HUDEP-2 (cell line): ENCODE measurements around the gene CX3CR1.
"Not testable (repeated sequence)": the region's sequence is repeated elsewhere in the genome, so short reads cannot be mapped to it uniquely, and the experiment has no call there.

Source experiments
- DNase-seq, 76 experiments: peaks; one replicate each; lab custom pipeline; 2025; ENCODE audit not compliant: unreplicated experiment in 76 of 76; lab: John Stamatoyannopoulos, UW

Gene CX3CR1

GRCh38 chr3:39279745-39280517 lies at the start of gene CX3CR1:
TSS of gene CX3CR1 (minus strand) at chr3:39280036. CDS start at chr3:39266509, 13,527 bp downstream.
- DNase-seq: no peak

- DNase-seq: no peak
Measured at GRCh38 chr3:39329493-39329892, 49.7 kb upstream of the CX3CR1 start, which contains the start of gene CCR8. TSS of gene CCR8 (plus strand) at chr3:39329709. CDS start at chr3:39332332, 2,623 bp downstream.

GRCh38 chr3:39327746-39328349 lies 48.0 kb upstream of the CX3CR1 start:
- no peak for DNase-seq

- no peak for DNase-seq
Measured at GRCh38 chr3:39327053-39327745, 47.4 kb upstream of the CX3CR1 start.

- DNase-seq: no peak
Measured at GRCh38 chr3:39325236-39325635, 45.4 kb upstream of the CX3CR1 start.

- peak in 7 of 76 experiments; percentile 1 to 15 (median 3) for DNase-seq
Measured at GRCh38 chr3:39323494-39323893, 43.7 kb upstream of the CX3CR1 start.

- no peak for DNase-seq
Measured at GRCh38 chr3:39322936-39323335, 43.1 kb upstream of the CX3CR1 start.

- DNase-seq: not testable (repeated sequence)
Measured at GRCh38 chr3:39322209-39322715, 42.4 kb upstream of the CX3CR1 start.

GRCh38 chr3:39321574-39321983 lies 41.7 kb upstream of the CX3CR1 start:
- DNase-seq: peak in 23 of 76 experiments; percentile 1 to 55 (median 13)

GRCh38 chr3:39319249-39319648 lies 39.4 kb upstream of the CX3CR1 start:
- no peak for DNase-seq

GRCh38 chr3:39318301-39318700 lies 38.5 kb upstream of the CX3CR1 start:
- DNase-seq: no peak

GRCh38 chr3:39317571-39318169 lies 37.8 kb upstream of the CX3CR1 start:
- DNase-seq: peak in 1 of 76 experiments; percentile 7

- DNase-seq: no peak
Measured at GRCh38 chr3:39315420-39315819, 35.6 kb upstream of the CX3CR1 start.

GRCh38 chr3:39313289-39313688 lies 33.5 kb upstream of the CX3CR1 start:
- DNase-seq: no peak

GRCh38 chr3:39302178-39302577 lies 22.3 kb upstream of the CX3CR1 start:
- DNase-seq: no peak

GRCh38 chr3:39299279-39299678 lies 19.4 kb upstream of the CX3CR1 start:
- no peak for DNase-seq

GRCh38 chr3:39296197-39297077 lies 16.6 kb upstream of the CX3CR1 start:
- no peak for DNase-seq

GRCh38 chr3:39295184-39295775 lies 15.4 kb upstream of the CX3CR1 start:
- no peak for DNase-seq

- DNase-seq: no peak
Measured at GRCh38 chr3:39294446-39295183, 14.8 kb upstream of the CX3CR1 start.
